ENCODE data around the gene GTPBP4. TPM values are rescaled to one million over a fixed set of nuclear protein-coding genes. Genes with fewer than 3 reads are reported as not detected.
A peak's percentile ranks its signal among the peaks of the same experiment; 100 is the strongest.

Gene GTPBP4
- total RNA-seq, 1 donor from 2014 or later, result 42.0 TPM

GRCh38 chr10:968546-969199 lies 19.6 kb upstream of the GTPBP4 start:
- DNase-seq, result peak; percentile 17

GRCh38 chr10:969473-970150 lies 18.6 kb upstream of the GTPBP4 start:
- no peak for DNase-seq

GRCh38 chr10:970311-971149 lies 17.7 kb upstream of the GTPBP4 start:
- no peak for DNase-seq

- no peak for DNase-seq
Measured at GRCh38 chr10:971150-971542, 17.1 kb upstream of the GTPBP4 start.

GRCh38 chr10:971613-972012 lies 16.6 kb upstream of the GTPBP4 start:
- DNase-seq, result no peak

GRCh38 chr10:972763-973162 lies 15.5 kb upstream of the GTPBP4 start:
- no peak for DNase-seq

GRCh38 chr10:974038-974784 lies 14.0 kb upstream of the GTPBP4 start:
- no peak for DNase-seq

- DNase-seq, result no peak
Measured at GRCh38 chr10:974785-975074, 13.5 kb upstream of the GTPBP4 start.

- no peak for DNase-seq
Measured at GRCh38 chr10:976316-976715, 11.9 kb upstream of the GTPBP4 start.

- no peak for DNase-seq
Measured at GRCh38 chr10:978826-979421, 9.3 kb upstream of the GTPBP4 start.

- no peak for DNase-seq
Measured at GRCh38 chr10:980468-981093, 7.7 kb upstream of the GTPBP4 start.

GRCh38 chr10:983401-983800 lies 4.8 kb upstream of the GTPBP4 start:
- DNase-seq, result no peak

- no peak for DNase-seq
Measured at GRCh38 chr10:983971-984655, 4.1 kb upstream of the GTPBP4 start.

- no peak for DNase-seq
Measured at GRCh38 chr10:985361-985760, 2.9 kb upstream of the GTPBP4 start.

- DNase-seq, result peak; percentile 50
Measured at GRCh38 chr10:986137-986825, 2.0 kb upstream of the GTPBP4 start.

- peak; percentile 14 for DNase-seq
Measured at GRCh38 chr10:986881-987619, 1.2 kb upstream of the GTPBP4 start.

GRCh38 chr10:987620-987869 lies 689 bp upstream of the GTPBP4 start:
- DNase-seq, result no peak

GRCh38 chr10:988667-989545 lies 672 bp downstream of the GTPBP4 start:
- DNase-seq, result peak; percentile 26

GRCh38 chr10:990808-991207 lies 2.6 kb downstream of the GTPBP4 start:
- DNase-seq, result no peak

GRCh38 chr10:992467-992866 lies 4.2 kb downstream of the GTPBP4 start:
- DNase-seq, result no peak

Data from dermis blood vessel endothelial cell (primary cell).